ENCODE data around the gene CSTF2.
"Not testable (repeated sequence)": the region's sequence is repeated elsewhere in the genome, so short reads cannot be mapped to it uniquely, and the experiment has no call there.

CSTF2 gene

DNA sequence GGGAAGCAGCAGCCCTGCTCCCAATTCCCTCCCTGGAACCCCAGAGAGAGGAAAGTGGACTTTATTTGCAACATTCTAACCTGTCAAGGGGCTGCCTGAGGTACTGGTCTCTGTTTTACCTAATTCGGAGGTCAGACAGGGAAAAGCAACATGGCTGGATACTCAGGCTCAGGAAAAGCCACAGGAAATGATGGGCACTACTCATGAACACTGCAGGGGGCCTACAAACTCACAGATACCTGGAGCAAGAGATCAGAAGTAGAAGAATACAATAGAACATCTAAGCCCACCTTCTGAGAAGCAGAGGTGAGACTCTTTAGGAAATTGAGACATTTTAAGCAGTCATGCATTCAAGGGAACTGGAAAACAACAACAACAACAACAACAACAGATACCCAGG, 15.4 kb upstream of the CSTF2 start:
- Histone ChIP-seq H3K36me3 (ENCODE audit: control insufficient read depth, insufficient read depth, low read length) (no peaks in the 10 kb centered on the region), H4K8ac (ENCODE audit: low read depth, low read length) (no peak overlapping the region), H3K4me3 (ENCODE audit: low read length) (no peak overlapping the region), H3K79me2 (ENCODE audit: control insufficient read depth, insufficient read depth, low read length) (no peaks in the 10 kb centered on the region), H3K4me2 (ENCODE audit: low read length) (no peak overlapping the region), H3K23ac (ENCODE audit: low read length) (no peak overlapping the region), H3K27me3 (ENCODE audit: insufficient read depth, low read length, poor library complexity) (no peaks in the 10 kb centered on the region), H2BK5ac (ENCODE audit: low read length) (no peak overlapping the region), H4K5ac (ENCODE audit: low read length) (no peak overlapping the region), H2BK15ac (replicated peaks; ENCODE audit: low read depth) (no peak overlapping the region), H3K9ac (ENCODE audit: low read length) (no peak overlapping the region), H2BK120ac (ENCODE audit: low read depth, low read length) (no peak overlapping the region), H3K18ac (ENCODE audit: low read length) (peak overlapping the region; percentile 39), H3K27ac (ENCODE audit: low read depth, low read length) (no peak overlapping the region), H3K4ac (ENCODE audit: low read depth, low read length) (no peak overlapping the region), H3K79me1 (ENCODE audit: low read length) (no peaks in the 10 kb centered on the region), H2AK5ac (ENCODE audit: low read length) (no peak overlapping the region), H3K4me1 (ENCODE audit: control insufficient read depth, low read depth, low read length) (no peaks in the 10 kb centered on the region), H3K56ac (ENCODE audit: low read length) (no peak overlapping the region)
- DNase-seq: peak; percentile 63
- WGBS (ENCODE audit: extremely low coverage, insufficient coverage, low lambda C conversion rate): no CpG with 5 or more reads among the region's 1 CpG

GRCh38 chrX:100808265-100808664, 11.9 kb upstream of the CSTF2 start:
- not testable (repeated sequence) for DNase-seq; H3K4ac ChIP-seq (ENCODE audit: low read depth, low read length); H2BK5ac ChIP-seq (ENCODE audit: low read length); H3K4me1 ChIP-seq (ENCODE audit: control insufficient read depth, low read depth, low read length); H3K9ac ChIP-seq (ENCODE audit: low read length); H3K18ac ChIP-seq (ENCODE audit: low read length); H3K27me3 ChIP-seq (ENCODE audit: insufficient read depth, low read length, poor library complexity); H3K23ac ChIP-seq (ENCODE audit: low read length); H3K56ac ChIP-seq (ENCODE audit: low read length); H3K4me3 ChIP-seq (ENCODE audit: low read length); H3K79me1 ChIP-seq (ENCODE audit: low read length); H3K36me3 ChIP-seq (ENCODE audit: control insufficient read depth, insufficient read depth, low read length); H2AK5ac ChIP-seq (ENCODE audit: low read length); H4K8ac ChIP-seq (ENCODE audit: low read depth, low read length); H2BK15ac ChIP-seq (replicated peaks; ENCODE audit: low read depth); H3K79me2 ChIP-seq (ENCODE audit: control insufficient read depth, insufficient read depth, low read length); H2BK120ac ChIP-seq (ENCODE audit: low read depth, low read length); H3K4me2 ChIP-seq (ENCODE audit: low read length); H3K27ac ChIP-seq (ENCODE audit: low read depth, low read length); H4K5ac ChIP-seq (ENCODE audit: low read length)
- WGBS (ENCODE audit: extremely low coverage, insufficient coverage, low lambda C conversion rate): no CpG with 5 or more reads among the region's 7 CpGs

DNA sequence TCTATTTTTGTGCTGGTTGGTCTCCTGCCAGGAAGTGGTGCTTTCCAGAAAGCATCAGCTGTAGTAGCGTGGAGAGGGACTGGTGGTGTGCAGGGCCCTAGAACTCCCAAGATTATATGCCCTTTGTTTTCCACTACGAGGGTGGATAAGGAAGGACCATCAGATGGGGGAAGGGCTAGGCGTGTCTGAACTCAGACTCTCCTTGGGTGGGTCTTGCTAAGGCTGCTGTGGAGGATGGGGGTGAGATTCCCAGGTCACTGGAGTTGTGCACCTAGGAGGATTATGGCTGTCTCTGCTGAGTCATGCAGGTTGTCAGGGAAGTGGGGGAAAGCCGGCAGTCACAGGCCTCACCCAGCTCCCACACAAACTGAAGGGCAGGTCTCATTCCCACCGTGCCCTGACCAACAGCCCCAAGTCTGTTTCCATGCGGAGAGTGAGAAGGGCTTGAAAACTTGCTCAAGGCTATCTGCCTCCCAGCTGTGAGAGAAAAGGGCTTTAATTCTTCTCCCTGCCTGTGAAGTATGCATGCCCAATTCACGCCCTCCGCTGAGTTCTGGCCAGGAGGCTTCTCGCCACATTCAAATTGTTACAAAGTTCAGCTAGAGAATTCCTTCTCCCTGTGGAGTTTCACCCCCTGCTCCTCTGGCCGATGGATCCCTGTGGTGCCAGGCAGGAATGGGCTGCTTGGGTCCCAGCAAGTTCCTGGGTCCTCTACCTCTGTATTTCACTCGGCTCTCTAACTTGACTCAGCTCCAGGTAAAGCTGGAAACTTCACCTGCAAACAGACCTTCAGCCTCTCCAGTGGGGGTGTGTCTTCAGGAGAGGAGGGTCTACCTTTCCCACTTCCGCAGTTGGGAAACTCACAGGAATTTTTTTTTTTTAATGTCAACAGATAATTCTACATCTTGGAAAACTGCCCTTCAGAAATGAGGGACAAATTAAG, 7.7 kb upstream of the CSTF2 start:
- Histone ChIP-seq H3K27me3 (ENCODE audit: insufficient read depth, low read length, poor library complexity) (no peaks in the 10 kb centered on the region), H3K4me1 (ENCODE audit: control insufficient read depth, low read depth, low read length) (no peaks in the 10 kb centered on the region), H3K27ac (ENCODE audit: low read depth, low read length) (peak overlapping the region; percentile 85), H3K56ac (ENCODE audit: low read length) (peak overlapping the region; percentile 6), H2BK5ac (ENCODE audit: low read length) (no peak overlapping the region), H3K36me3 (ENCODE audit: control insufficient read depth, insufficient read depth, low read length) (no peaks in the 10 kb centered on the region), H3K4ac (ENCODE audit: low read depth, low read length) (no peak overlapping the region), H4K8ac (ENCODE audit: low read depth, low read length) (no peak overlapping the region), H3K4me2 (ENCODE audit: low read length) (no peak overlapping the region), H3K79me2 (ENCODE audit: control insufficient read depth, insufficient read depth, low read length) (no peaks in the 10 kb centered on the region), H3K79me1 (ENCODE audit: low read length) (no peaks in the 10 kb centered on the region), H3K23ac (ENCODE audit: low read length) (no peak overlapping the region), H2AK5ac (ENCODE audit: low read length) (no peak overlapping the region), H2BK15ac (replicated peaks; ENCODE audit: low read depth) (no peak overlapping the region), H2BK120ac (ENCODE audit: low read depth, low read length) (no peak overlapping the region), H3K9ac (ENCODE audit: low read length) (no peak overlapping the region), H3K18ac (ENCODE audit: low read length) (peak overlapping the region; percentile 14), H3K4me3 (ENCODE audit: low read length) (no peak overlapping the region), H4K5ac (ENCODE audit: low read length) (no peak overlapping the region)
- no CpG with 5 or more reads among the region's 12 CpGs for WGBS (ENCODE audit: extremely low coverage, insufficient coverage, low lambda C conversion rate)
- peak; percentile 87 for DNase-seq

GRCh38 chrX:100817340-100817739, 2.9 kb upstream of the CSTF2 start:
- WGBS (ENCODE audit: extremely low coverage, insufficient coverage, low lambda C conversion rate): no CpG with 5 or more reads among the region's 2 CpGs
- Histone ChIP-seq H3K56ac (ENCODE audit: low read length) (no peak overlapping the region), H2BK120ac (ENCODE audit: low read depth, low read length) (no peak overlapping the region), H3K27me3 (ENCODE audit: insufficient read depth, low read length, poor library complexity) (no peaks in the 10 kb centered on the region), H3K4me1 (ENCODE audit: control insufficient read depth, low read depth, low read length) (no peaks in the 10 kb centered on the region), H3K4ac (ENCODE audit: low read depth, low read length) (no peak overlapping the region), H3K18ac (ENCODE audit: low read length) (no peak overlapping the region), H3K79me2 (ENCODE audit: control insufficient read depth, insufficient read depth, low read length) (no peaks in the 10 kb centered on the region), H2BK5ac (ENCODE audit: low read length) (no peak overlapping the region), H3K4me2 (ENCODE audit: low read length) (no peak overlapping the region), H3K9ac (ENCODE audit: low read length) (no peak overlapping the region), H3K36me3 (ENCODE audit: control insufficient read depth, insufficient read depth, low read length) (no peaks in the 10 kb centered on the region), H3K4me3 (ENCODE audit: low read length) (no peak overlapping the region), H4K5ac (ENCODE audit: low read length) (no peak overlapping the region), H4K8ac (ENCODE audit: low read depth, low read length) (no peak overlapping the region), H3K79me1 (ENCODE audit: low read length) (no peaks in the 10 kb centered on the region), H3K23ac (ENCODE audit: low read length) (no peak overlapping the region), H2BK15ac (replicated peaks; ENCODE audit: low read depth) (no peak overlapping the region), H3K27ac (ENCODE audit: low read depth, low read length) (no peak overlapping the region), H2AK5ac (ENCODE audit: low read length) (no peak overlapping the region)
- DNase-seq: no peak

GRCh38 chrX:100819534-100819836, 706 bp upstream of the CSTF2 start:
- Histone ChIP-seq H3K4me1 (ENCODE audit: control insufficient read depth, low read depth, low read length) (no peaks in the 10 kb centered on the region), H3K18ac (ENCODE audit: low read length) (no peak overlapping the region), H3K23ac (ENCODE audit: low read length) (no peak overlapping the region), H2AK5ac (ENCODE audit: low read length) (no peak overlapping the region), H2BK15ac (replicated peaks; ENCODE audit: low read depth) (no peak overlapping the region), H3K27ac (ENCODE audit: low read depth, low read length) (no peak overlapping the region), H2BK5ac (ENCODE audit: low read length) (no peak overlapping the region), H3K4ac (ENCODE audit: low read depth, low read length) (peak overlapping the region; percentile 43), H4K5ac (ENCODE audit: low read length) (no peak overlapping the region), H3K56ac (ENCODE audit: low read length) (peak overlapping the region; percentile 85), H3K79me2 (ENCODE audit: control insufficient read depth, insufficient read depth, low read length) (no peaks in the 10 kb centered on the region), H3K9ac (ENCODE audit: low read length) (peak overlapping the region; percentile 67), H3K79me1 (ENCODE audit: low read length) (no peaks in the 10 kb centered on the region), H2BK120ac (ENCODE audit: low read depth, low read length) (no peak overlapping the region), H3K4me2 (ENCODE audit: low read length) (peak overlapping the region; percentile 40), H3K36me3 (ENCODE audit: control insufficient read depth, insufficient read depth, low read length) (peaks cover 1% of the 10 kb centered on the region), H3K27me3 (ENCODE audit: insufficient read depth, low read length, poor library complexity) (no peaks in the 10 kb centered on the region), H3K4me3 (ENCODE audit: low read length) (peak overlapping the region; percentile 28), H4K8ac (ENCODE audit: low read depth, low read length) (no peak overlapping the region)
- no peak for DNase-seq
- WGBS (ENCODE audit: extremely low coverage, insufficient coverage, low lambda C conversion rate): no CpG with 5 or more reads among the region's 15 CpGs

GRCh38 chrX:100829730-100830129, 9.5 kb downstream of the CSTF2 start:
- Histone ChIP-seq H3K36me3 (ENCODE audit: control insufficient read depth, insufficient read depth, low read length) (no peaks in the 10 kb centered on the region), H4K8ac (ENCODE audit: low read depth, low read length) (no peak overlapping the region)
- WGBS (ENCODE audit: extremely low coverage, insufficient coverage, low lambda C conversion rate): no CpG with 5 or more reads among the region's 2 CpGs

More at GRCh38 chrX:100829730-100830129, 9.5 kb downstream of the CSTF2 start:
- H3K23ac ChIP-seq (ENCODE audit: low read length): no peak overlapping the region
- H2BK5ac ChIP-seq (ENCODE audit: low read length): no peak overlapping the region
- no peak overlapping the region for H3K56ac ChIP-seq (ENCODE audit: low read length)
- no peaks in the 10 kb centered on the region for H3K27me3 ChIP-seq (ENCODE audit: insufficient read depth, low read length, poor library complexity)
- H2BK15ac ChIP-seq (replicated peaks; ENCODE audit: low read depth): no peak overlapping the region
- no peak overlapping the region for H2AK5ac ChIP-seq (ENCODE audit: low read length)
- H3K9ac ChIP-seq (ENCODE audit: low read length): no peak overlapping the region
- no peak overlapping the region for H3K27ac ChIP-seq (ENCODE audit: low read depth, low read length)
- no peaks in the 10 kb centered on the region for H3K4me1 ChIP-seq (ENCODE audit: control insufficient read depth, low read depth, low read length)
- no peak overlapping the region for H3K4me2 ChIP-seq (ENCODE audit: low read length)
- H4K5ac ChIP-seq (ENCODE audit: low read length): no peak overlapping the region
- H3K79me2 ChIP-seq (ENCODE audit: control insufficient read depth, insufficient read depth, low read length): no peaks in the 10 kb centered on the region
- H3K79me1 ChIP-seq (ENCODE audit: low read length): no peaks in the 10 kb centered on the region
- no peak overlapping the region for H2BK120ac ChIP-seq (ENCODE audit: low read depth, low read length)
- H3K4ac ChIP-seq (ENCODE audit: low read depth, low read length): no peak overlapping the region
- no peak overlapping the region for H3K18ac ChIP-seq (ENCODE audit: low read length)
- H3K4me3 ChIP-seq (ENCODE audit: low read length): no peak overlapping the region
- DNase-seq: no peak

All from mesendoderm (in vitro differentiated cells).